ENCODE measurements around the gene MBOAT1. TPM values are rescaled to one million over a fixed set of nuclear protein-coding genes. Genes with fewer than 3 reads are reported as not detected.

The MBOAT1 gene
- polyA plus RNA-seq, 3 donors: 6.8 to 59.1 (median 8.1) TPM

DNA sequence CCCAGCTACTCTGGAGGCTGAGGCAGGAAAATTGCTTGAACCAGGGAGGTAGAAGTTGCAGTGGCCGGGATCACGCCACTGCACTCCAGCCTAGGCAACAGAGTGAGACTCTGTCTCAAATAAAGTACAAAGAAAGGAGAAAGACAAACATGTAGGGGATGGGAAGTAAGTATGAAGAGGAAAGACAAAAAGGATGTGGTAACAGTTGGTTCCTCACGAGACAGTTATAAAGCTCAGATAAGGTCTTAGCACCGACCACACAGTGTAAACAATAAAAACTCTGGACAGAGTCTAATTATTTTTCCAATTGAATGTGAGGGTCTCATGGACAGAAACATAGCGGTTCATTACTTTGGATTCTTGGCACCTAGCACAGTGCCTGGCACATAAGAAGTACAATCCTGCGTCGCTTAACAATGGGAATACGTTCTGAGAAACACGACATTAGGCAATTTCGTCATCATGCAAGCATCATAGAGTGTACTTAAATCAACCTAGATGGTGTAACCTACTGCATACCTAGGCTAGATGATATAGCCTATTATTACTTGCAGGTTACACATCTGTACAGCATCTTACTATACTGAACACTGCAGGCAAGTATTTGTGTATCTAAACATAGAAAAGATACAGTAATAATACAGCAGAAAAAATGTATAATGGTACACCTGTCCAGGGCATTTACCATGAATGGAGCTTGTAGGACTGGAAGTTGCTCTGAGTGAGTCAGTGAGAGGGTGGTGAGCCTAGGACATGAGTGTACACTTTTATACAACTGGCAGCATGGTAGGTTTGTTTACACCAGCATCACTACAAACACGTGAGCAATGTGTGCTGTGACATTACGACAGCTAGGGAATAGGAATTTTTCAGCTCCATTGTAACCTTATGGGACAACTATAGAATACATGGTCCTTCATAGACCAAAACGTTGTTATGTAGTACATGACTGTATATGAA, 38.2 kb downstream of the MBOAT1 start:
- TF ChIP-seq, protein P1, sequence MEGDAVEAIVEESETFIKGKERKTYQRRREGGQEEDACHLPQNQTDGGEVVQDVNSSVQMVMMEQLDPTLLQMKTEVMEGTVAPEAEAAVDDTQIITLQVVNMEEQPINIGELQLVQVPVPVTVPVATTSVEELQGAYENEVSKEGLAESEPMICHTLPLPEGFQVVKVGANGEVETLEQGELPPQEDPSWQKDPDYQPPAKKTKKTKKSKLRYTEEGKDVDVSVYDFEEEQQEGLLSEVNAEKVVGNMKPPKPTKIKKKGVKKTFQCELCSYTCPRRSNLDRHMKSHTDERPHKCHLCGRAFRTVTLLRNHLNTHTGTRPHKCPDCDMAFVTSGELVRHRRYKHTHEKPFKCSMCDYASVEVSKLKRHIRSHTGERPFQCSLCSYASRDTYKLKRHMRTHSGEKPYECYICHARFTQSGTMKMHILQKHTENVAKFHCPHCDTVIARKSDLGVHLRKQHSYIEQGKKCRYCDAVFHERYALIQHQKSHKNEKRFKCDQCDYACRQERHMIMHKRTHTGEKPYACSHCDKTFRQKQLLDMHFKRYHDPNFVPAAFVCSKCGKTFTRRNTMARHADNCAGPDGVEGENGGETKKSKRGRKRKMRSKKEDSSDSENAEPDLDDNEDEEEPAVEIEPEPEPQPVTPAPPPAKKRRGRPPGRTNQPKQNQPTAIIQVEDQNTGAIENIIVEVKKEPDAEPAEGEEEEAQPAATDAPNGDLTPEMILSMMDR (IDR thresholded peaks at IDR 0.05): no peak
- no peaks in the 10 kb centered on the region for H3K9me3 Mint-ChIP-seq
- WGBS (ENCODE audit: insufficient coverage): 0% methylated on average over 4 of the region's 13 CpGs

GRCh38 chr6:20172842-20173456, 39.3 kb downstream of the MBOAT1 start:
- H3K4me1 ChIP-seq (ENCODE audit: control insufficient read depth in 1 of 2, insufficient read depth in 2 of 2, low read length in 2 of 2): peaks cover 78 to 80% of the 10 kb centered on the region in 2 donors
- peak overlapping the region; percentile 97 to 99 (median 98) for H3K27ac Mint-ChIP-seq
- H2AFZ ChIP-seq (ENCODE audit: insufficient read depth, low read depth, low read length, poor library complexity, severe bottlenecking): no peak overlapping the region

More for the DNA sequence above, 38.2 kb downstream of the MBOAT1 start:
- H3K4me2 ChIP-seq (replicated peaks; ENCODE audit: extremely low read depth, low read length, poor library complexity, severe bottlenecking): peak overlapping the region; percentile 82
- Mint-ChIP-seq H3K4me1 (peaks cover 64% of the 10 kb centered on the region), H3K4me3 (peak overlapping the region; percentile 72 to 89), H3K36me3 (peaks cover 7 to 9% of the 10 kb centered on the region in 2 donors), H3K27me3 (ENCODE audit: low read depth in 3 of 3) (no peaks in the 10 kb centered on the region), H3K27ac (peak overlapping the region; percentile 97 to 99 (median 98))
- no peaks in the 10 kb centered on the region for H4K20me1 ChIP-seq (ENCODE audit: insufficient read depth, low read length)
- peaks cover 71% of the 10 kb centered on the region in 2 donors for H3K4me1 ChIP-seq (ENCODE audit: control insufficient read depth in 1 of 2, insufficient read depth in 2 of 2, low read length in 2 of 2)
- intact Hi-C loops (cut with micrococcal nuclease): loop anchor here in 1 of 2 donors (5.0 kb wide), 1 partner anchor 33 kb away; no protein-coding TSS in a partner anchor
- H3K9ac ChIP-seq (ENCODE audit: insufficient read depth, low read length, poor library complexity, severe bottlenecking): peak overlapping the region; percentile 62
- H3K27ac ChIP-seq (ENCODE audit: low read depth in 1 of 2, low read length in 2 of 2): peak overlapping the region; percentile 94 to 98
- H2AFZ ChIP-seq (ENCODE audit: insufficient read depth, low read depth, low read length, poor library complexity, severe bottlenecking): peak overlapping the region; percentile 62
- H3K79me2 ChIP-seq (ENCODE audit: insufficient read depth, low read length): peaks cover 74% of the 10 kb centered on the region
- no peaks in the 10 kb centered on the region for H3K9me3 ChIP-seq (replicated peaks in 1 of 2; ENCODE audit: control insufficient read depth in 1 of 2, insufficient read depth in 1 of 2, low read length in 2 of 2)
- peak; percentile 65 to 76 (median 76) for DNase-seq
- no peaks in the 10 kb centered on the region for H3K36me3 ChIP-seq (replicated peaks in 1 of 2; ENCODE audit: control insufficient read depth in 1 of 2, insufficient read depth in 2 of 2, low read length in 2 of 2)
- peak overlapping the region; percentile 7 to 70 (median 43) for H3K4me3 ChIP-seq (replicated peaks in 1 of 3; ENCODE audit: low read depth in 2 of 3, low read length in 3 of 3)
- no peaks in the 10 kb centered on the region for H3K27me3 ChIP-seq (ENCODE audit: control insufficient read depth in 2 of 2, insufficient read depth in 2 of 2, low read length in 2 of 2)

More at GRCh38 chr6:20172842-20173456, 39.3 kb downstream of the MBOAT1 start:
- Mint-ChIP-seq H3K9me3 (no peaks in the 10 kb centered on the region), H3K4me1 (peaks cover 71% of the 10 kb centered on the region), H3K27me3 (ENCODE audit: low read depth in 3 of 3) (peaks cover 0 to 1% (median 0%) of the 10 kb centered on the region in 3 donors), H3K4me3 (peak overlapping the region in 1 of 2 donors; percentile 46), H3K36me3 (peaks cover 5 to 9% of the 10 kb centered on the region in 2 donors)
- DNase-seq: no peak
- H3K36me3 ChIP-seq (replicated peaks in 1 of 2; ENCODE audit: control insufficient read depth in 1 of 2, insufficient read depth in 2 of 2, low read length in 2 of 2): no peaks in the 10 kb centered on the region
- H3K27ac ChIP-seq (ENCODE audit: low read depth in 1 of 2, low read length in 2 of 2): peak overlapping the region; percentile 94 to 98
- H3K27me3 ChIP-seq (ENCODE audit: control insufficient read depth in 2 of 2, insufficient read depth in 2 of 2, low read length in 2 of 2): no peaks in the 10 kb centered on the region
- no peak overlapping the region for H3K9ac ChIP-seq (ENCODE audit: insufficient read depth, low read length, poor library complexity, severe bottlenecking)
- WGBS (ENCODE audit: insufficient coverage): no CpG with 5 or more reads among the region's 3 CpGs
- H3K4me2 ChIP-seq (replicated peaks; ENCODE audit: extremely low read depth, low read length, poor library complexity, severe bottlenecking): peak overlapping the region; percentile 82
- peaks cover 68% of the 10 kb centered on the region for H3K79me2 ChIP-seq (ENCODE audit: insufficient read depth, low read length)
- no peak overlapping the region for H3K4me3 ChIP-seq (replicated peaks in 1 of 3; ENCODE audit: low read depth in 2 of 3, low read length in 3 of 3)
- TF ChIP-seq, protein P1 (IDR thresholded peaks at IDR 0.05): no peak
- no peaks in the 10 kb centered on the region for H4K20me1 ChIP-seq (ENCODE audit: insufficient read depth, low read length)
- intact Hi-C loops (cut with micrococcal nuclease): loop anchor here in 1 of 2 donors (5.0 kb wide), 1 partner anchor 34 kb away; no protein-coding TSS in a partner anchor
- H3K9me3 ChIP-seq (replicated peaks in 1 of 2; ENCODE audit: control insufficient read depth in 1 of 2, insufficient read depth in 1 of 2, low read length in 2 of 2): no peaks in the 10 kb centered on the region
